ENCODE measurements around the gene DENND2C. TPM values are rescaled to one million over a fixed set of nuclear protein-coding genes. Genes with fewer than 3 reads are reported as not detected.

Gene DENND2C
- total RNA-seq, 1 donor from 2014 or later: 3.2 TPM

DNA sequence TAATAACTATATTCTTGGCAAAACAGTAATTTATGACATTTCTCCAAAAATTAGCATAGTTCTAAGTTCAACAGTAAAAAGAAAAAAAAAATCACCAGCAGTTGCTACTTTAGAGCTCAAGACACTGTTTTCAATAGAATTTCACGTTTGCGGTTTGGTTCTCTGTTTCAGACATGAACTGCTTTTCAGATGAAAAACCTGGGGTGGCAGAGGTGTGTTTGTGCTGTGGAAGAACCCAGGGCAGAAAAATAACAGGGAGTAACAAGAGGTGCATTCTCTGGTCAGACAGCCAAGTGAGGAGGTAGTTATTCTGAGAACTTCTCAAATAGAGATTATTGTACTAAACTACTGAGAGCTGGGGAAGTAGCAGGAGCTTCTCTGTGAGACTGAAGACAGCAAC is 37.8 kb upstream of the DENND2C start:
- H4K20me1 ChIP-seq (ENCODE audit: insufficient read depth, low read length): peaks cover 11% of the 10 kb centered on the region
- H3K27me3 Mint-ChIP-seq (ENCODE audit: low read depth, unreplicated experiment): no peaks in the 10 kb centered on the region
- H2AFZ ChIP-seq (ENCODE audit: low read depth, low read length): no peak overlapping the region
- H3K9me3 Mint-ChIP-seq (ENCODE audit: unreplicated experiment): no peaks in the 10 kb centered on the region
- peaks cover 21% of the 10 kb centered on the region for H3K79me2 ChIP-seq (ENCODE audit: insufficient read depth, low read length)
- H3K36me3 Mint-ChIP-seq (ENCODE audit: low read depth, unreplicated experiment): peaks cover 7% of the 10 kb centered on the region
- H3K27ac ChIP-seq (ENCODE audit: low read depth, low read length): no peak overlapping the region
- H3K4me1 ChIP-seq (ENCODE audit: insufficient read depth, low read length): no peaks in the 10 kb centered on the region
- H3K4me2 ChIP-seq (ENCODE audit: low read length): no peak overlapping the region
- H3K4me1 Mint-ChIP-seq (ENCODE audit: low read depth, unreplicated experiment): peaks cover 5% of the 10 kb centered on the region
- H3K9ac ChIP-seq (ENCODE audit: low read length): no peak overlapping the region
- no peaks in the 10 kb centered on the region for H3K27me3 ChIP-seq (ENCODE audit: insufficient read depth, low read length)
- FAIRE-seq (no peak), DNase-seq (ENCODE audit: low read depth) (no peak)
- no peak overlapping the region for H3K27ac Mint-ChIP-seq (ENCODE audit: unreplicated experiment)
- no peaks in the 10 kb centered on the region for H3K9me3 ChIP-seq (ENCODE audit: insufficient read depth, low read depth, low read length)
- peaks cover 57% of the 10 kb centered on the region for H3K36me3 ChIP-seq (ENCODE audit: insufficient read depth, low read length)
- no peak overlapping the region for H3K4me3 ChIP-seq (ENCODE audit: insufficient read depth, low read depth, low read length)
- no peak for TF ChIP-seq EZH2 (IDR thresholded peaks at IDR 0.05; ENCODE audit: insufficient read depth, low read length)
- TF ChIP-seq, protein P1, sequence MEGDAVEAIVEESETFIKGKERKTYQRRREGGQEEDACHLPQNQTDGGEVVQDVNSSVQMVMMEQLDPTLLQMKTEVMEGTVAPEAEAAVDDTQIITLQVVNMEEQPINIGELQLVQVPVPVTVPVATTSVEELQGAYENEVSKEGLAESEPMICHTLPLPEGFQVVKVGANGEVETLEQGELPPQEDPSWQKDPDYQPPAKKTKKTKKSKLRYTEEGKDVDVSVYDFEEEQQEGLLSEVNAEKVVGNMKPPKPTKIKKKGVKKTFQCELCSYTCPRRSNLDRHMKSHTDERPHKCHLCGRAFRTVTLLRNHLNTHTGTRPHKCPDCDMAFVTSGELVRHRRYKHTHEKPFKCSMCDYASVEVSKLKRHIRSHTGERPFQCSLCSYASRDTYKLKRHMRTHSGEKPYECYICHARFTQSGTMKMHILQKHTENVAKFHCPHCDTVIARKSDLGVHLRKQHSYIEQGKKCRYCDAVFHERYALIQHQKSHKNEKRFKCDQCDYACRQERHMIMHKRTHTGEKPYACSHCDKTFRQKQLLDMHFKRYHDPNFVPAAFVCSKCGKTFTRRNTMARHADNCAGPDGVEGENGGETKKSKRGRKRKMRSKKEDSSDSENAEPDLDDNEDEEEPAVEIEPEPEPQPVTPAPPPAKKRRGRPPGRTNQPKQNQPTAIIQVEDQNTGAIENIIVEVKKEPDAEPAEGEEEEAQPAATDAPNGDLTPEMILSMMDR (IDR thresholded peaks at IDR 0.05; ENCODE audit: insufficient read depth, low read depth, low read length): no peak
- H3K4me3 Mint-ChIP-seq (ENCODE audit: unreplicated experiment): no peak overlapping the region

DNA sequence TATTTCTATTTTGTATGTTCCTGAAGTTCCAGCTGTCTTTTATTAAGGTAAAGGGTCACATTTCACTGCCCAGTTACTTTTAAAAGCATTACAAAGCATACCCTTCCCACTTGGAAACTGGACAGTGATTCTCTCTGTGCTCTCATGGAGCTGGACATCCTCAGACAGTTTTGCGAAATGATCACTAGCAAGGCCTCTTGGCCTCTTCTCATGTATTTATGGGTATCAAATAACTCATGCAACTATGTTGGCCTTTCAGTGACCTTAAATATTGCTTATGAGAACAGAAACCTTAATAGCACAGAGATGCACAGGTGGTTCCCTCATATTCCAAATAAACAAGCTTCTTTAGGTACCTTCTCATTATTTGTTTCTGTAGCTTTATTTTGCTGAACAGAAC is 33.4 kb upstream of the DENND2C start:
- TF ChIP-seq EZH2 (IDR thresholded peaks at IDR 0.05; ENCODE audit: insufficient read depth, low read length): no peak
- TF ChIP-seq, protein P1 (IDR thresholded peaks at IDR 0.05; ENCODE audit: insufficient read depth, low read depth, low read length): no peak
- Histone ChIP-seq H3K36me3 (ENCODE audit: insufficient read depth, low read length) (peaks cover 26% of the 10 kb centered on the region), H3K27me3 (ENCODE audit: insufficient read depth, low read length) (no peaks in the 10 kb centered on the region), H3K9me3 (ENCODE audit: insufficient read depth, low read depth, low read length) (no peaks in the 10 kb centered on the region), H2AFZ (ENCODE audit: low read depth, low read length) (no peak overlapping the region), H3K4me1 (ENCODE audit: insufficient read depth, low read length) (no peaks in the 10 kb centered on the region), H3K4me2 (ENCODE audit: low read length) (no peak overlapping the region), H3K27ac (ENCODE audit: low read depth, low read length) (no peak overlapping the region), H3K4me3 (ENCODE audit: insufficient read depth, low read depth, low read length) (no peak overlapping the region), H3K79me2 (ENCODE audit: insufficient read depth, low read length) (no peaks in the 10 kb centered on the region), H4K20me1 (ENCODE audit: insufficient read depth, low read length) (peaks cover 3% of the 10 kb centered on the region), H3K9ac (ENCODE audit: low read length) (no peak overlapping the region)
- Mint-ChIP-seq H3K4me3 (ENCODE audit: unreplicated experiment) (no peak overlapping the region), H3K4me1 (ENCODE audit: low read depth, unreplicated experiment) (peaks cover 15% of the 10 kb centered on the region), H3K36me3 (ENCODE audit: low read depth, unreplicated experiment) (peaks cover 5% of the 10 kb centered on the region), H3K27me3 (ENCODE audit: low read depth, unreplicated experiment) (no peaks in the 10 kb centered on the region), H3K9me3 (ENCODE audit: unreplicated experiment) (no peaks in the 10 kb centered on the region), H3K27ac (ENCODE audit: unreplicated experiment) (no peak overlapping the region)
- DNase-seq (ENCODE audit: low read depth): no peak
- FAIRE-seq: no peak

DNA sequence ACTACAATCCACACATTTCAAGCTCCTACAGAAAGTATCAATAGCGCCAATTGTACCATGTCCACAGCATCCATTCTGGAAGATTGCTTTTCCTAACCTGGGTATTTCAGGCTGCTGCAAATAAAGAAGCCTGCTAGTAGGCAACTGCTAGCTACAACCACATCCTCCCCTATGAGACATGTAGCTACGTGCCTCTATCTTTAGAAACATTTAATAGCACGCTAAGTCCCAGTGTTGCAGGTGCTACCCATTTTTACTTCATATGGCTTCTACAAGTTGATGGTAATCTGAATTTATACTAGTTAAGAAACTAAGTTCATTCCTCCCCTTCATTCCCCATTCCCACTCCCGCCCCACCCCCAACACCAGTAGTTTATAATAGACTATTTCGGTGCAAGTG is 32.9 kb upstream of the DENND2C start:
- Mint-ChIP-seq H3K9me3 (ENCODE audit: unreplicated experiment) (no peaks in the 10 kb centered on the region), H3K27me3 (ENCODE audit: low read depth, unreplicated experiment) (no peaks in the 10 kb centered on the region), H3K4me1 (ENCODE audit: low read depth, unreplicated experiment) (peaks cover 15% of the 10 kb centered on the region), H3K36me3 (ENCODE audit: low read depth, unreplicated experiment) (peaks cover 5% of the 10 kb centered on the region), H3K27ac (ENCODE audit: unreplicated experiment) (no peak overlapping the region), H3K4me3 (ENCODE audit: unreplicated experiment) (no peak overlapping the region)
- Histone ChIP-seq H3K9me3 (ENCODE audit: insufficient read depth, low read depth, low read length) (no peaks in the 10 kb centered on the region), H2AFZ (ENCODE audit: low read depth, low read length) (no peak overlapping the region), H3K4me1 (ENCODE audit: insufficient read depth, low read length) (no peaks in the 10 kb centered on the region), H3K27me3 (ENCODE audit: insufficient read depth, low read length) (no peaks in the 10 kb centered on the region), H3K27ac (ENCODE audit: low read depth, low read length) (no peak overlapping the region), H4K20me1 (ENCODE audit: insufficient read depth, low read length) (peaks cover 3% of the 10 kb centered on the region), H3K9ac (ENCODE audit: low read length) (no peak overlapping the region), H3K79me2 (ENCODE audit: insufficient read depth, low read length) (no peaks in the 10 kb centered on the region), H3K4me2 (ENCODE audit: low read length) (no peak overlapping the region), H3K36me3 (ENCODE audit: insufficient read depth, low read length) (peaks cover 21% of the 10 kb centered on the region), H3K4me3 (ENCODE audit: insufficient read depth, low read depth, low read length) (no peak overlapping the region)
- DNase-seq (ENCODE audit: low read depth): no peak
- FAIRE-seq: no peak
- TF ChIP-seq, protein P1 (IDR thresholded peaks at IDR 0.05; ENCODE audit: insufficient read depth, low read depth, low read length): no peak
